Astrocyte of the spinal cord (primary cell): ENCODE data around the gene PIK3AP1.
"Not testable (repeated sequence)": the region's sequence is repeated elsewhere in the genome, so short reads cannot be mapped to it uniquely, and the experiment has no call there.

Experiments
- DNase-seq: peaks from one replicate; pipeline ENCODE4 v3.0.0; 2011; ENCODE audit warnings: low read depth, low spot score
- H3K4me3 ChIP-seq: 2 replicates; pipeline ENCODE4 v1.5.1; 2011; ENCODE audit warnings: low read depth, mild to moderate bottlenecking, low read length, moderate library complexity
- in situ Hi-C: cut with HindIII; loops from 2 replicates; pipeline ENCODE4 v1.10.0; 2017; ENCODE audit warnings: low sequenced_read_pairs
- TF ChIP-seq, protein P1 (sequence below): IDR thresholded peaks from 2 replicates; pipeline ENCODE4 v1.5.1; 2012; ENCODE audit warnings: low read depth, mild to moderate bottlenecking, low read length, inconsistent platforms

The PIK3AP1 gene

DNA sequence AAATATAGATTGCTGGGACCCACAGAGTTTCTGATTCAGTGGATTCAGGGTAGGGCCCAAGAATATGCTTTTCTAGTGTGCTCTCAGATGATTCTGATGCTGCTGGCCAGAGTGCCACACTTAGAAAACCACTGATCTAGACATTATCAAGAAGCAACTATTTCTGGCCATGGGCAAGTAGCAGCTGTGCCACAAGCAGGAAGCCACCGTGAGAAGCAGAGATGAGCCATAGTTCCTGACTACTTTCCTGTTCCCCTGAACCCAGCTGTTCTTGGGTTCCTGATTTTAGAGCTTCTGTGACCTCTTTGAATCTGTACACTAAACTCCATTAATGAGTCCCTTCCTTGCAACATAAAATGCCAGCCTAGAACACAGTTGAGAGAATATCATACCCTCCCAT is 38.1 kb upstream of the PIK3AP1 start:
- DNase-seq, result no peak
- H3K4me3 ChIP-seq, result no peak overlapping the region
- TF ChIP-seq, protein P1, sequence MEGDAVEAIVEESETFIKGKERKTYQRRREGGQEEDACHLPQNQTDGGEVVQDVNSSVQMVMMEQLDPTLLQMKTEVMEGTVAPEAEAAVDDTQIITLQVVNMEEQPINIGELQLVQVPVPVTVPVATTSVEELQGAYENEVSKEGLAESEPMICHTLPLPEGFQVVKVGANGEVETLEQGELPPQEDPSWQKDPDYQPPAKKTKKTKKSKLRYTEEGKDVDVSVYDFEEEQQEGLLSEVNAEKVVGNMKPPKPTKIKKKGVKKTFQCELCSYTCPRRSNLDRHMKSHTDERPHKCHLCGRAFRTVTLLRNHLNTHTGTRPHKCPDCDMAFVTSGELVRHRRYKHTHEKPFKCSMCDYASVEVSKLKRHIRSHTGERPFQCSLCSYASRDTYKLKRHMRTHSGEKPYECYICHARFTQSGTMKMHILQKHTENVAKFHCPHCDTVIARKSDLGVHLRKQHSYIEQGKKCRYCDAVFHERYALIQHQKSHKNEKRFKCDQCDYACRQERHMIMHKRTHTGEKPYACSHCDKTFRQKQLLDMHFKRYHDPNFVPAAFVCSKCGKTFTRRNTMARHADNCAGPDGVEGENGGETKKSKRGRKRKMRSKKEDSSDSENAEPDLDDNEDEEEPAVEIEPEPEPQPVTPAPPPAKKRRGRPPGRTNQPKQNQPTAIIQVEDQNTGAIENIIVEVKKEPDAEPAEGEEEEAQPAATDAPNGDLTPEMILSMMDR, result no peak
- in situ Hi-C loops, result no loop called here

GRCh38 chr10:96756111-96756903 is 36.0 kb upstream of the PIK3AP1 start:
- H3K4me3 ChIP-seq, result no peak overlapping the region
- DNase-seq, result no peak
- TF ChIP-seq, protein P1, result no peak
- in situ Hi-C loops, result no loop called here

- no peak overlapping the region for H3K4me3 ChIP-seq
- no peak for DNase-seq
- TF ChIP-seq, protein P1, result no peak
- in situ Hi-C loops, result no loop called here
Measured at GRCh38 chr10:96753956-96754355, 33.6 kb upstream of the PIK3AP1 start.

GRCh38 chr10:96752375-96752774 is 32.1 kb upstream of the PIK3AP1 start:
- H3K4me3 ChIP-seq, result no peak overlapping the region
- TF ChIP-seq, protein P1, result no peak
- DNase-seq, result no peak
- in situ Hi-C loops, result no loop called here

DNA sequence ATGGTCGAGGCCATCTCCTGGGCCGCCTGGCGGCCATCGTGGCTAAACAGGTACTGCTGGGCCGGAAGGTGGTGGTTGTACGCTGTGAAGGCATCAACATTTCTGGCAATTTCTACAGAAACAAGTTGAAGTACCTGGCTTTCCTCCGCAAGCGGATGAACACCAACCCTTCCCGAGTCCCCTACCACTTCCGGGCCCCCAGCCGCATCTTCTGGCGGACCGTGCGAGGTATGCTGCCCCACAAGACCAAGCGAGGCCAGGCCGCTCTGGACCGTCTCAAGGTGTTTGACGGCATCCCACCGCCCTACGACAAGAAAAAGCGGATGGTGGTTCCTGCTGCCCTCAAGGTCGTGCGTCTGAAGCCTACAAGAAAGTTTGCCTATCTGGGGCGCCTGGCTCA is 30.0 kb upstream of the PIK3AP1 start:
- H3K4me3 ChIP-seq, DNase-seq, in situ Hi-C loops: not testable (repeated sequence)

DNA sequence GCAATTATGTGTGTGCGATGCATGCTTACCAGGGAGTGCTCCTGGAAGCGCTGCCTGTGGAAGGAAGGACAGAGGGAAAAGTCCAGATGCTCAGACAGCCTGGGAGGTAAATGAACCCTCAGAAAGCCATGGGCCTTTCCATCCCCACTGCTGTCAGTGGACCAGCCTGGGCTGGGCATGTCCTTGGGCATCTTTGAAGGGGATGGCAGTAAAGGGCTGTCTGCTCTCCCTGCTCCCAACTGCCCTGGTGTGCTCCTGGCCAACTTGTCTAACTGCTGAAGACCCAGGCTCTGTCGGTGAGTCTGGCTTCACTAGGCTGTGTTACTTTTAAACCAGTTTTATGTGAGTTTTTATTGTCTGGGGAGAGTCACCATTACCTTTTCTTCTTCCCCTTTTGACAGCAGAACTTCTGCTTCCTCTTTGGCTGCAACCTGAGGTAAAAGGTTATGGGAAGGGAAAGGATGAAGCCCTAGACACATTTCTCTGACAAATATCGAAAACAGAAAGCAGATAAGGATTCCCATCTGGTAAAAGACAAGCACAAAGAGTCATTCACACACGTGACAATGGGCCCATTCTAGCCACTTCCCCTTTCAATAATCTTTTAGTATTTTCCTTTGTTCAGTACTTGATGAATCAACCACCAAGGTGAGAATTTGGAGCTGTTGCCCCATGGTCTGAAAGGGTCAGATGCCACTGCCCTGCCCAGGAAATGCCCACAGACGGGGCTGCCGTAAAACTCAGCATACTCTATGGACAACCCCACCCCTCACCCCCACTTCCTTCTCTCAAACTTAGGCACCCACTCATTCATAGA is 27.6 kb upstream of the PIK3AP1 start:
- DNase-seq, result no peak
- in situ Hi-C loops, result no loop called here
- H3K4me3 ChIP-seq, result no peak overlapping the region
- TF ChIP-seq, protein P1, result no peak

DNA sequence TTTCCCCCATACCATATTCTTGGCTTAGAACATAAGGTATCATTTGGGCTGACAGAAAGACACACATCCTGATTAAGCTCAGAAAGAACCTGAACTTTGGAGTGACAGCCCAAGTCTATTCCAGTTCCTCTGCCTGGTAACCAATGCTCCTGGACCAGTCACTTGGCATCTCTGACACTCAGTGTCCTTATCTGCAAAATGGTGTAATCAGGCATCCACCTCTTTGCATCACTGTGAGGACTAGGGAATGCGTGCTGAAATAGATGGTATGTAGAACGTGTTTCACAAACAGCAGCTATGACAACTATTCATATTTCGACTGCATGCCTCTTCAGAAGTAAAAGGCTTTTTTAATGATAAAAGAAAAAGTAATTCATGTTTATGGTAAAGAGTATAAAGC is 26.2 kb upstream of the PIK3AP1 start:
- in situ Hi-C loops, result no loop called here
- DNase-seq, result no peak
- H3K4me3 ChIP-seq, result no peak overlapping the region
- TF ChIP-seq, protein P1, result no peak
